ENCODE measurements around the gene HPSE2. TPM values are rescaled to one million over a fixed set of nuclear protein-coding genes. Genes with fewer than 3 reads are reported as not detected.

HPSE2 gene
- total and polyA plus RNA-seq, 4 donors: 0.05 TPM; not detected in 3

DNA sequence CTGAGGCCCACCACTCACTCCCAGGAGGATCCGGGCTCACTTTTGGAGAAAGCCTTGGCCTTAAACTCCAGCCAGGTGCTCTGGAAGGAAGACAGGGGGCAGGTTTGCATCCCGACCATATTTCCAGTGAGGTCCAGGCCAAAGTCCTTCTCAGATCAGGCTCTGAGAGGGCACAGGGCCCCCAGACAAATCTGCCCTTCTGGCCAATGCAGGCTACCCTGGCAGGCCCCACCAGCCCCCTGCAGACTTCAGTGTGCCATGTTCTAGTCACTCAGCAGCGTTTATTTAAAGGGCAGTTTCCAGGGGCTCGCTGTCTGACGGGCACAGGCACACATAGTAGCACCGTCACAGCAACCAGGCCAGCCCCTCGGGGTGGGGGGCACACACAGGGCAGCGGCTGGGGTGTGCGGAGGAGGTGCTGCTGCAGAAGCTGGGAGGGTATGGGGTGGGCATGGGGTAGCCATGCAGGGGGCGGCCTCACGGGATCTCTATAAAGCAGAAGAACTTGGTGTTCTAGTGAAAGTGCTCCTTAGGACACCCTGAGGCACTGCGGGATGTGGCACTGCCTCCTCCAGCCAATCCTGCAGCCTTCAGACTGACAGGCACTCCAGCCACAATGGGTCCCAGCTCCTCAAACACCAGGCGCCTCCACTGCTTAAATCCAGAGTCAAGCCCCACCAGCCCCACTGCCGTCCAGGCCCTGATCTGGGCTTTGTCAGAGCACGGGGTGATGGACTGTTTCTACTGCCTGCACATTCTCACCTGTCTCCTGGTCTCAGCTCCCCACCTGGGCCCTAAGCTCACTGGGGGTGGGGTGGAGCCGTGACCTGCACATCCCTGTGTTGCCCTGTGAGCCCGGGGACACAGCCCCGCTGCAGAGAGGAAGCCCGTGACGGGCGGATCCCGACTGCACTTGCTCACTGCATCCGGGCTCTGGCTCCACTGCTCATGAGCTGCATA is 811.1 kb downstream of the HPSE2 start (continued):
- TF ChIP-seq RXRA (IDR thresholded peaks at IDR 0.05) (no peak), RAD21 (IDR thresholded peaks at IDR 0.05) (no peak), HNF4A (conservative IDR thresholded peaks at IDR 0.05) (no peak)

DNA sequence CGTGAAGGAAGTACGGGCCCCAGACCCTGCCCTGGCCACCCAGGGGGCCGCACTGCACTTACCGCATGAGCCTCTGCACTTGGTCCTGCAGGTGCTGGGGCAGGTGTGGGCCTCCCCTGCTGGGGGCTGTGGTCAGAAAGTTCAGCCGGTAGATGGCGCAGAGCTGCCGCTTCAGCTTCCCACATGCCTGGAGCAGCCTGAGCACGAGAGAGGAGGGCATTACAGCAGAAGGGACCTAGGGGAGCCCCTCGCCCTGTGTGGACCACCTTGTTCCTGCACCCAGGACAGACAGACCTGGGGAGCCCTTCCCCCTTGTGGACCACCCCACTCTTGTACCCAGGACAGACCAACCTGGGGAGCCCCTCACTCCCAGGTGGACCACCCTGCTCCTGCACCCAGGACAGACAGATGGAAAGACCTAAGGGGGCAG is 811.9 kb downstream of the HPSE2 start:
- no peak overlapping the region for H3K9ac ChIP-seq (ENCODE audit: low read depth in 1 of 2, low read length in 2 of 2)
- WGBS: 93% methylated on average over 9 of the region's 9 CpGs

DNA sequence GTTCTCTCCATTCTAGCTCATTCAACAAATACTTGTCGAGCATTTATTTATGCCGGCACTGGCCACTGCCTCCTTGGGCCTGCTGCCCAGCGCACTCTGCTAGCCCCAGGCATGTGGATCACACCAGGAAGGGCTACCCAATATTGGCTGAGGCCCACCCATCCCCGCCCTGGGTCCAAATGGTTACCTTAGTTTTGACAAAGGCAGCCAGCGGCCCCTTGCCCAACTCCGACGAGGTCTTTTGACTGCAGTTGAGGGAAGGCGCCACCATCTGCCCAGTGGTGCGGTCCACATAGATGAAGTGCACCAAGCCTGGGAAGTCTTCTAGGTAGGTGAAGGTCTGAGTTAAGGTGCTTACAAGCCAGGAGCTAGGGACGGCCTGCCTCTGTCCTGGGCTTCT is 813.5 kb downstream of the HPSE2 start:
- no peaks in the 10 kb centered on the region for H3K27me3 ChIP-seq (ENCODE audit: control insufficient read depth in 4 of 4, insufficient read depth in 4 of 4, low read length in 3 of 4)
- H3K4me1 ChIP-seq (ENCODE audit: control insufficient read depth in 4 of 4, insufficient read depth in 4 of 4, low read length in 3 of 4): peaks cover 3 to 32% (median 20%) of the 10 kb centered on the region in 4 donors
- TF ChIP-seq FOXA1 (IDR thresholded peaks at IDR 0.05): no peak
- no peak for TF ChIP-seq GABPA (IDR thresholded peaks at IDR 0.05 in 1 of 2, conservative IDR thresholded peaks at IDR 0.05 in 1 of 2)
- TF ChIP-seq HNF4G (IDR thresholded peaks at IDR 0.05): no peak
- TF ChIP-seq SP1 (IDR thresholded peaks at IDR 0.05): no peak
- TF ChIP-seq, protein P1, sequence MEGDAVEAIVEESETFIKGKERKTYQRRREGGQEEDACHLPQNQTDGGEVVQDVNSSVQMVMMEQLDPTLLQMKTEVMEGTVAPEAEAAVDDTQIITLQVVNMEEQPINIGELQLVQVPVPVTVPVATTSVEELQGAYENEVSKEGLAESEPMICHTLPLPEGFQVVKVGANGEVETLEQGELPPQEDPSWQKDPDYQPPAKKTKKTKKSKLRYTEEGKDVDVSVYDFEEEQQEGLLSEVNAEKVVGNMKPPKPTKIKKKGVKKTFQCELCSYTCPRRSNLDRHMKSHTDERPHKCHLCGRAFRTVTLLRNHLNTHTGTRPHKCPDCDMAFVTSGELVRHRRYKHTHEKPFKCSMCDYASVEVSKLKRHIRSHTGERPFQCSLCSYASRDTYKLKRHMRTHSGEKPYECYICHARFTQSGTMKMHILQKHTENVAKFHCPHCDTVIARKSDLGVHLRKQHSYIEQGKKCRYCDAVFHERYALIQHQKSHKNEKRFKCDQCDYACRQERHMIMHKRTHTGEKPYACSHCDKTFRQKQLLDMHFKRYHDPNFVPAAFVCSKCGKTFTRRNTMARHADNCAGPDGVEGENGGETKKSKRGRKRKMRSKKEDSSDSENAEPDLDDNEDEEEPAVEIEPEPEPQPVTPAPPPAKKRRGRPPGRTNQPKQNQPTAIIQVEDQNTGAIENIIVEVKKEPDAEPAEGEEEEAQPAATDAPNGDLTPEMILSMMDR (IDR thresholded peaks at IDR 0.05; ENCODE audit: low read depth, low read length, missing input control): no peak
- no peak for TF ChIP-seq NR2F2 (IDR thresholded peaks at IDR 0.05)
- TF ChIP-seq JUND (IDR thresholded peaks at IDR 0.05): no peak
- TF ChIP-seq TAF1 (conservative IDR thresholded peaks at IDR 0.05): no peak
- TF ChIP-seq FOXA2 (IDR thresholded peaks at IDR 0.05): no peak
- TF ChIP-seq, protein P2, sequence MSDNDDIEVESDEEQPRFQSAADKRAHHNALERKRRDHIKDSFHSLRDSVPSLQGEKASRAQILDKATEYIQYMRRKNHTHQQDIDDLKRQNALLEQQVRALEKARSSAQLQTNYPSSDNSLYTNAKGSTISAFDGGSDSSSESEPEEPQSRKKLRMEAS (IDR thresholded peaks at IDR 0.05): no peak
- TF ChIP-seq, protein P3, sequence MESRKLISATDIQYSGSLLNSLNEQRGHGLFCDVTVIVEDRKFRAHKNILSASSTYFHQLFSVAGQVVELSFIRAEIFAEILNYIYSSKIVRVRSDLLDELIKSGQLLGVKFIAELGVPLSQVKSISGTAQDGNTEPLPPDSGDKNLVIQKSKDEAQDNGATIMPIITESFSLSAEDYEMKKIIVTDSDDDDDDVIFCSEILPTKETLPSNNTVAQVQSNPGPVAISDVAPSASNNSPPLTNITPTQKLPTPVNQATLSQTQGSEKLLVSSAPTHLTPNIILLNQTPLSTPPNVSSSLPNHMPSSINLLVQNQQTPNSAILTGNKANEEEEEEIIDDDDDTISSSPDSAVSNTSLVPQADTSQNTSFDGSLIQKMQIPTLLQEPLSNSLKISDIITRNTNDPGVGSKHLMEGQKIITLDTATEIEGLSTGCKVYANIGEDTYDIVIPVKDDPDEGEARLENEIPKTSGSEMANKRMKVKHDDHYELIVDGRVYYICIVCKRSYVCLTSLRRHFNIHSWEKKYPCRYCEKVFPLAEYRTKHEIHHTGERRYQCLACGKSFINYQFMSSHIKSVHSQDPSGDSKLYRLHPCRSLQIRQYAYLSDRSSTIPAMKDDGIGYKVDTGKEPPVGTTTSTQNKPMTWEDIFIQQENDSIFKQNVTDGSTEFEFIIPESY (IDR thresholded peaks at IDR 0.05): no peak
- no peak overlapping the region for H3K9ac ChIP-seq (ENCODE audit: low read depth in 1 of 2, low read length in 2 of 2)
- H3K36me3 ChIP-seq (ENCODE audit: control insufficient read depth in 4 of 4, insufficient read depth in 3 of 4, low read depth in 1 of 4, low read length in 3 of 4): peaks cover 3 to 24% (median 8%) of the 10 kb centered on the region in 4 donors
- no peak overlapping the region for H3K27ac ChIP-seq (ENCODE audit: low read depth in 1 of 2, low read length in 2 of 2)
- H3K4me3 ChIP-seq (ENCODE audit: low read depth in 1 of 3, low read length in 3 of 3): no peak overlapping the region
- H3K9me3 ChIP-seq (ENCODE audit: control insufficient read depth in 4 of 4, low read length in 3 of 4): no peaks in the 10 kb centered on the region
- no peak for DNase-seq (ENCODE audit: low spot score)
- 98% methylated on average over 10 of the region's 10 CpGs for WGBS

More for the DNA sequence above, 811.9 kb downstream of the HPSE2 start:
- H3K27me3 ChIP-seq (ENCODE audit: control insufficient read depth in 4 of 4, insufficient read depth in 4 of 4, low read length in 3 of 4): no peaks in the 10 kb centered on the region
- peaks cover 3 to 28% (median 15%) of the 10 kb centered on the region in 4 donors for H3K4me1 ChIP-seq (ENCODE audit: control insufficient read depth in 4 of 4, insufficient read depth in 4 of 4, low read length in 3 of 4)
- H3K36me3 ChIP-seq (ENCODE audit: control insufficient read depth in 4 of 4, insufficient read depth in 3 of 4, low read depth in 1 of 4, low read length in 3 of 4): peaks cover 4 to 26% (median 12%) of the 10 kb centered on the region in 4 donors
- DNase-seq (ENCODE audit: low spot score): no peak
- no peaks in the 10 kb centered on the region for H3K9me3 ChIP-seq (ENCODE audit: control insufficient read depth in 4 of 4, low read length in 3 of 4)
- no peak overlapping the region for H3K4me3 ChIP-seq (ENCODE audit: low read depth in 1 of 3, low read length in 3 of 3)
- no peak overlapping the region for H3K27ac ChIP-seq (ENCODE audit: low read depth in 1 of 2, low read length in 2 of 2)
- TF ChIP-seq RAD21 (IDR thresholded peaks at IDR 0.05) (peak in 1 of 2 donors; percentile 34), GABPA (IDR thresholded peaks at IDR 0.05 in 1 of 2, conservative IDR thresholded peaks at IDR 0.05 in 1 of 2) (no peak)
